Uterus (tissue), 2 donors: ENCODE data around the gene HELB.

Experiments
- POLR2A ChIP-seq, 2 donors: fragments of 450-650 bp; IDR thresholded peaks; one replicate each; pipeline ENCODE4 v1.6.1; 2016; ENCODE audit warnings: antibody characterized with exemption in 2 of 2, mild to moderate bottlenecking in 1 of 2, moderate library complexity in 1 of 2
- TF ChIP-seq, protein P1 (sequence below), 4 experiments: fragments of 200-600 bp in 2 of 4; fragments of 450-650 bp in 2 of 4; sonication (generic) in 2 of 4; IDR thresholded peaks; one replicate each; pipeline ENCODE4 v1.5.1; 2016 to 2019; ENCODE audit warnings: antibody characterized with exemption in 4 of 4, mild to moderate bottlenecking in 2 of 4, moderate library complexity in 1 of 4

DNA sequence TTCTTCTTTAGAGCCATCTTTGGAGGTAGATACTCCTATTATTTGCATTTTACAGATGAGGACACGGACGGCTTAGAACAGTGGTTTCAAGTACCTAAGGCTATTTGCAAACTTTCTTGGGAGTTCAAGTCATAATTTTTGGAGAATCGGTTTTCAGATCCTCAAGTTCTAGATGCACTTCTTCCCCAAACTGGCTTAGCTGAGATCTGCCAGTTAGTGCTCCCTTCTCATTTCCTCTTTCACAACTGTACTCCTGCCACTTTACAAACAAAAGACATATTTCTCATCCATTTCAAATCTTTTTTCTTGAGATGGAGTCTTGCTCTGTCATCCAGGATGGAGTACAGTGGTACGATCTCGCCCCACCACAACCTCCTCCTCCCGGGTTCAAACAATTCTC lies 77.3 kb downstream of the HELB start:
- TF ChIP-seq, protein P1, sequence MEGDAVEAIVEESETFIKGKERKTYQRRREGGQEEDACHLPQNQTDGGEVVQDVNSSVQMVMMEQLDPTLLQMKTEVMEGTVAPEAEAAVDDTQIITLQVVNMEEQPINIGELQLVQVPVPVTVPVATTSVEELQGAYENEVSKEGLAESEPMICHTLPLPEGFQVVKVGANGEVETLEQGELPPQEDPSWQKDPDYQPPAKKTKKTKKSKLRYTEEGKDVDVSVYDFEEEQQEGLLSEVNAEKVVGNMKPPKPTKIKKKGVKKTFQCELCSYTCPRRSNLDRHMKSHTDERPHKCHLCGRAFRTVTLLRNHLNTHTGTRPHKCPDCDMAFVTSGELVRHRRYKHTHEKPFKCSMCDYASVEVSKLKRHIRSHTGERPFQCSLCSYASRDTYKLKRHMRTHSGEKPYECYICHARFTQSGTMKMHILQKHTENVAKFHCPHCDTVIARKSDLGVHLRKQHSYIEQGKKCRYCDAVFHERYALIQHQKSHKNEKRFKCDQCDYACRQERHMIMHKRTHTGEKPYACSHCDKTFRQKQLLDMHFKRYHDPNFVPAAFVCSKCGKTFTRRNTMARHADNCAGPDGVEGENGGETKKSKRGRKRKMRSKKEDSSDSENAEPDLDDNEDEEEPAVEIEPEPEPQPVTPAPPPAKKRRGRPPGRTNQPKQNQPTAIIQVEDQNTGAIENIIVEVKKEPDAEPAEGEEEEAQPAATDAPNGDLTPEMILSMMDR (IDR thresholded peaks at IDR 0.05): no peak
- TF ChIP-seq POLR2A (IDR thresholded peaks at IDR 0.05): no peak
